ENCODE measurements around the gene MECR.

GRCh38 chr1:29224356-29224837 is 6.3 kb downstream of the MECR start:
- TF ChIP-seq CTCF (IDR thresholded peaks at IDR 0.05) = no peak
- no peak for TF ChIP-seq POLR2A (IDR thresholded peaks at IDR 0.05)
- no peak for TF ChIP-seq EP300 (IDR thresholded peaks at IDR 0.05)
- TF ChIP-seq POLR2AphosphoS5 (IDR thresholded peaks at IDR 0.05) = no peak
